GM12878 (cell line): ENCODE results near the gene DCAF5. TPM values are rescaled to one million over a fixed set of nuclear protein-coding genes. Genes with fewer than 3 reads are reported as not detected.

Experiments used
- ATAC-seq: fragments of 200-7000 bp; cut with Tn5 transposase; 3 replicates; pipeline ENCODE4 v1.9.1; 2020; ENCODE audit warnings: mild to moderate bottlenecking, moderate library complexity
- BruUV-seq: library from RNA; stranded (reverse); fragments of 400-500 nt; replicated peaks from 2 replicates; lab custom pipeline; 2021; lab: Mats Ljungman, UMichigan
- CTCF ChIA-PET: fragments of 300-600 bp; sonication (Branson Sonifier 250); formaldehyde crosslinking; extraction: SDS; loops from one replicate; lab custom pipeline; 2021; ENCODE audit warnings: inconsistent platforms; lab: Yijun Ruan, JAX
- POLR2A ChIA-PET: fragments of 350-600 bp; formaldehyde crosslinking; extraction: SDS; loops from one replicate; lab custom pipeline; 2021; ENCODE audit warnings: inconsistent platforms; lab: Charles Lee
- RAD21 ChIA-PET: fragments of 300-600 bp; sonication (Branson Sonifier 250); formaldehyde crosslinking; loops from one replicate; lab custom pipeline; 2023; ENCODE audit warnings: antibody characterized with exemption; ENCODE audit not compliant: unreplicated experiment; lab: Charles Lee
- SMC1A ChIA-PET: fragments of 300-600 bp; sonication (Branson Sonifier 250); formaldehyde crosslinking; loops from one replicate; lab custom pipeline; 2023; ENCODE audit not compliant: unreplicated experiment, uncharacterized antibody; lab: Charles Lee
- DNase-seq: peaks from one replicate; pipeline ENCODE4 v3.0.0-alpha.2; 2011; ENCODE audit warnings: low read depth, low spot score
- FAIRE-seq: peaks from 3 replicates; lab custom pipeline; 2011; peaks lifted over from hg19 to GRCh38; lab: Jason Lieb, UNC
- H2AFZ ChIP-seq: 2 replicates; pipeline ENCODE4 v1.6.0; 2011; ENCODE audit warnings: low read depth, low read length, control low read depth; ENCODE audit not compliant: control insufficient read depth
- H3K27ac ChIP-seq: 2 replicates; pipeline ENCODE4 v1.5.1; 2011; ENCODE audit warnings: control low read depth; ENCODE audit not compliant: control insufficient read depth, insufficient read depth
- H3K27me3 ChIP-seq, 2 experiments: replicated peaks in 1 of 2; 2 replicates each; pipeline versions ENCODE4 v1.6.0 to v1.6.1; 2011; ENCODE audit warnings: low read length in 1 of 2; ENCODE audit not compliant: control insufficient read depth in 2 of 2, insufficient read depth in 2 of 2
- H3K36me3 ChIP-seq, 2 experiments: 2 replicates each; pipeline ENCODE4 v1.5.1; 2011; ENCODE audit warnings: low read length in 1 of 2; ENCODE audit not compliant: control insufficient read depth in 2 of 2, insufficient read depth in 2 of 2
- H3K4me1 ChIP-seq: 2 replicates; pipeline ENCODE4 v1.6.1; 2011; ENCODE audit warnings: mild to moderate bottlenecking, low read length, moderate library complexity, mixed read lengths; ENCODE audit not compliant: control insufficient read depth, insufficient read depth
- H3K4me2 ChIP-seq: 2 replicates; pipeline ENCODE4 v1.6.0; 2011; ENCODE audit warnings: control low read depth; ENCODE audit not compliant: control insufficient read depth, insufficient read depth
- H3K4me3 ChIP-seq: fragments of 200-600 bp; sonication (generic); 2 replicates; pipeline ENCODE4 v1.5.1; 2016
- H3K79me2 ChIP-seq: 2 replicates; pipeline ENCODE4 v1.6.0; 2011; ENCODE audit warnings: low read length; ENCODE audit not compliant: control insufficient read depth, insufficient read depth
- H3K9ac ChIP-seq: 2 replicates; pipeline ENCODE4 v1.8.0; 2011; ENCODE audit warnings: low read length, control low read depth, mixed read lengths; ENCODE audit not compliant: control insufficient read depth, insufficient read depth
- H3K9me3 ChIP-seq: replicated peaks from 3 replicates; pipeline ENCODE4 v1.5.1; 2011; ENCODE audit warnings: mild to moderate bottlenecking, low read length; ENCODE audit not compliant: control insufficient read depth, insufficient read depth
- H4K20me1 ChIP-seq: 2 replicates; pipeline ENCODE4 v1.6.0; 2011; ENCODE audit not compliant: control insufficient read depth, insufficient read depth
- BMI1 ChIP-seq: fragments of 450-650 bp; IDR thresholded peaks from 2 replicates; pipeline ENCODE4 v1.6.1; 2016; ENCODE audit warnings: mild to moderate bottlenecking, moderate library complexity, borderline replicate concordance
- CBX3 ChIP-seq: fragments of 200-600 bp; sonication (generic); IDR thresholded peaks from 2 replicates; pipeline ENCODE4 v1.6.1; 2016; ENCODE audit warnings: low read depth, borderline replicate concordance
- EZH2 ChIP-seq: IDR thresholded peaks from 2 replicates; pipeline ENCODE4 v1.6.1; 2012; ENCODE audit warnings: low read depth, mild to moderate bottlenecking, control low read depth, inconsistent platforms, low read length, borderline replicate concordance; ENCODE audit not compliant: control insufficient read depth
- JUNB ChIP-seq: IDR thresholded peaks from 2 replicates; pipeline ENCODE4 v1.6.1; 2016; ENCODE audit warnings: antibody characterized with exemption, mild to moderate bottlenecking
- MEF2A ChIP-seq: IDR thresholded peaks from 2 replicates; pipeline ENCODE4 v1.6.1; 2011; ENCODE audit warnings: low read depth, mild to moderate bottlenecking, low read length, moderate library complexity; ENCODE audit not compliant: insufficient read depth
- NFIC ChIP-seq: IDR thresholded peaks from 2 replicates; pipeline ENCODE4 v1.6.1; 2012; ENCODE audit warnings: low read depth, mild to moderate bottlenecking, inconsistent platforms, low read length, moderate library complexity
- RUNX3 ChIP-seq: IDR thresholded peaks from 2 replicates; pipeline ENCODE4 v1.6.1; 2012; ENCODE audit warnings: low read length, inconsistent platforms
- WGBS: methylation state at CpG from one replicate; pipeline ENCODE4 v1.1.6; 2016; ENCODE audit warnings: low lambda C conversion rate; ENCODE audit not compliant: insufficient replicate concordance, insufficient coverage; ENCODE audit errors: missing lambda C conversion rate; 5-methylcytosine and 5-hydroxymethylcytosine counted together
- in situ Hi-C: fragments of 300-500 bp; cut with MboI; formaldehyde crosslinking; loops from 9 replicates; pipeline ENCODE4 v1.14.3; 2018; ENCODE audit warnings: mixed read lengths
- intact Hi-C: fragments of 100-400 bp; cut with micrococcal nuclease; formaldehyde crosslinking; loops from one replicate; pipeline ENCODE4 v1.14.2; 2022; ENCODE audit not compliant: unreplicated experiment
- polyA plus RNA-seq, 11 experiments: library from polyadenylated mRNA; depleted of rRNA in 4 of 11; unstranded in 6 of 11; stranded (reverse) in 5 of 11; fragments of >200 nt; fragmentation: Nextera tagmentation in 4 of 11; fragmentation: Illumina TruSeq in 1 of 11; extraction: Ambion mirVana in 4 of 11; extraction: Trizol in 1 of 11; gene quantifications; 1 replicate in 1 of 11; 2 replicates in 10 of 11; pipeline versions ENCODE4 v1.2.1 to v1.2.3, GENCODE V29; 2011 to 2016; ENCODE audit warnings: inconsistent platforms in 2 of 11, missing spikeins in 2 of 11, low read depth in 1 of 11
- total RNA-seq, 4 experiments: library from RNA; depleted of rRNA in 3 of 4; stranded (reverse); fragments of >200 nt in 3 of 4; fragmentation: Illumina TruSeq in 1 of 4; extraction: Trizol in 1 of 4; gene quantifications; 2 replicates each; pipeline versions ENCODE4 v1.2.1 to v1.2.3, GENCODE V29; 2013 to 2021
- TF ChIP-seq, protein P1 (sequence below): IDR thresholded peaks from 2 replicates; pipeline ENCODE4 v1.6.1; 2012; ENCODE audit warnings: low read depth, low read length, improper control_type of control experiment
- TF ChIP-seq, protein P2 (sequence below): fragments of 450-650 bp; IDR thresholded peaks from 2 replicates; pipeline ENCODE4 v1.6.1; 2014; ENCODE audit warnings: mild to moderate bottlenecking
- TF ChIP-seq, protein P3 (sequence below): fragments of 450-650 bp; IDR thresholded peaks from 2 replicates; pipeline ENCODE4 v1.6.1; 2017; ENCODE audit warnings: antibody characterized with exemption, mild to moderate bottlenecking, moderate library complexity
- TF ChIP-seq, protein P4 (sequence below): IDR thresholded peaks from 2 replicates; pipeline ENCODE4 v1.6.1; 2011; ENCODE audit warnings: low read depth, low read length, improper control_type of control experiment, borderline replicate concordance

The DCAF5 gene
- total and polyA plus RNA-seq, 10 of the 15 experiments (the other 5 are each of a cell fraction or from before 2014, with no cell fraction given) = 6.8 to 38.1 (median 19.1) TPM

DNA sequence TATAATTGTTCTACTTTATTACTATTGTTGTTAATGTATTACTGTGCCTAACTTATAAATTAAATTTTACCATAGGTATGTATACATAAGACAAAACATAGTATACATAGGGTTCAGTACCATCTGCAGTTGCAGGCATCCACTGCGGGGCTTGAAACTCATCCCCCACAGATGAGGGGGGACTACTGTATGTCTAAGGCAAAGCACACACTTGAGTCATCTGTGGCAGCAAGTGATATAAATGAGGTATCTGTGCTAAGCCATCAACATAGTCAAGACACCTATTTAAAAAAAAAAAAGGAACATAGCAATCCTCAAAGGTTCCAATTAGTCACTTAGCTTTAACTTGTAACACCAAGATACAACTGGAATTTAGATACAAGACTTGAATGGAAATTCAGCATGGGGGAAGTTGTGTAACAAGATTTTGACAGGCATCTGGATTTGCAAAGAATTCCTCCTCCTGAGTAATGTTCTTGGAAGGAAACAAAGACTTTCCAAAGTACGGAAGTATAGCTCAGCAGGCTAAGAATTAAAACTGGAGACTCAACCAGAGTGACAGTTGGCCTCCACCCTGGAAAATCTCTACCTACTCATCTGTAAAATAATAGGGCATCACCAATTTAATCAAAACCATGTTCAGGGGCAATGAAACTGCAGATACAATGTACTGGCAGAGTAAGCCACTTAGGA is 14.9 kb downstream of the DCAF5 start:
- ChIA-PET CTCF (interaction anchor here (0.6 to 4.6 kb wide), 6 partner anchors 8 to 223 kb away, joined by 3 to 30 read pairs (median 5); no protein-coding TSS in a partner anchor), RAD21 (interaction anchor here (0.6 to 0.9 kb wide), 3 partner anchors 8 to 578 kb away, joined by 3 to 4 read pairs (median 3); no protein-coding TSS in a partner anchor), SMC1A (interaction anchor here (0.5 to 1.6 kb wide), 4 partner anchors 9 to 333 kb away, joined by 3 to 8 read pairs (median 4); partner anchors contain the start of gene EXD2), POLR2A (interaction anchor here (1.2 kb wide), 1 partner anchor 9 kb away, joined by 3 read pairs; no protein-coding TSS in a partner anchor)
- peak overlapping the region; percentile 2; the same call in 1 of the 2 replicates for H3K4me2 ChIP-seq
- H3K9ac ChIP-seq = no peak overlapping the region
- BruUV-seq = no TSS peak
- H3K9me3 ChIP-seq = no peaks in the 10 kb centered on the region
- H3K79me2 ChIP-seq = peaks cover 38% of the 10 kb centered on the region
- FAIRE-seq (no peak), DNase-seq (no peak), ATAC-seq (peak; percentile 93)
- H3K27ac ChIP-seq = peak overlapping the region; percentile 46; the same call in 1 of the 2 replicates
- WGBS = 86% methylated on average over 2 of the region's 2 CpGs
- TF ChIP-seq EZH2 (no peak), CBX3 (no peak), BMI1 (no peak), MEF2A (no peak), JUNB (peak; percentile 53), NFIC (peak; percentile 55; the same call in 1 of the 2 replicates), RUNX3 (0 out of 2 replicates have a peak, but pooled peaks have one; percentile 9)
- TF ChIP-seq, protein P1, sequence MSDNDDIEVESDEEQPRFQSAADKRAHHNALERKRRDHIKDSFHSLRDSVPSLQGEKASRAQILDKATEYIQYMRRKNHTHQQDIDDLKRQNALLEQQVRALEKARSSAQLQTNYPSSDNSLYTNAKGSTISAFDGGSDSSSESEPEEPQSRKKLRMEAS = no peak
- TF ChIP-seq, protein P2, sequence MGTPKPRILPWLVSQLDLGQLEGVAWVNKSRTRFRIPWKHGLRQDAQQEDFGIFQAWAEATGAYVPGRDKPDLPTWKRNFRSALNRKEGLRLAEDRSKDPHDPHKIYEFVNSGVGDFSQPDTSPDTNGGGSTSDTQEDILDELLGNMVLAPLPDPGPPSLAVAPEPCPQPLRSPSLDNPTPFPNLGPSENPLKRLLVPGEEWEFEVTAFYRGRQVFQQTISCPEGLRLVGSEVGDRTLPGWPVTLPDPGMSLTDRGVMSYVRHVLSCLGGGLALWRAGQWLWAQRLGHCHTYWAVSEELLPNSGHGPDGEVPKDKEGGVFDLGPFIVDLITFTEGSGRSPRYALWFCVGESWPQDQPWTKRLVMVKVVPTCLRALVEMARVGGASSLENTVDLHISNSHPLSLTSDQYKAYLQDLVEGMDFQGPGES = no peak
- TF ChIP-seq, protein P3, sequence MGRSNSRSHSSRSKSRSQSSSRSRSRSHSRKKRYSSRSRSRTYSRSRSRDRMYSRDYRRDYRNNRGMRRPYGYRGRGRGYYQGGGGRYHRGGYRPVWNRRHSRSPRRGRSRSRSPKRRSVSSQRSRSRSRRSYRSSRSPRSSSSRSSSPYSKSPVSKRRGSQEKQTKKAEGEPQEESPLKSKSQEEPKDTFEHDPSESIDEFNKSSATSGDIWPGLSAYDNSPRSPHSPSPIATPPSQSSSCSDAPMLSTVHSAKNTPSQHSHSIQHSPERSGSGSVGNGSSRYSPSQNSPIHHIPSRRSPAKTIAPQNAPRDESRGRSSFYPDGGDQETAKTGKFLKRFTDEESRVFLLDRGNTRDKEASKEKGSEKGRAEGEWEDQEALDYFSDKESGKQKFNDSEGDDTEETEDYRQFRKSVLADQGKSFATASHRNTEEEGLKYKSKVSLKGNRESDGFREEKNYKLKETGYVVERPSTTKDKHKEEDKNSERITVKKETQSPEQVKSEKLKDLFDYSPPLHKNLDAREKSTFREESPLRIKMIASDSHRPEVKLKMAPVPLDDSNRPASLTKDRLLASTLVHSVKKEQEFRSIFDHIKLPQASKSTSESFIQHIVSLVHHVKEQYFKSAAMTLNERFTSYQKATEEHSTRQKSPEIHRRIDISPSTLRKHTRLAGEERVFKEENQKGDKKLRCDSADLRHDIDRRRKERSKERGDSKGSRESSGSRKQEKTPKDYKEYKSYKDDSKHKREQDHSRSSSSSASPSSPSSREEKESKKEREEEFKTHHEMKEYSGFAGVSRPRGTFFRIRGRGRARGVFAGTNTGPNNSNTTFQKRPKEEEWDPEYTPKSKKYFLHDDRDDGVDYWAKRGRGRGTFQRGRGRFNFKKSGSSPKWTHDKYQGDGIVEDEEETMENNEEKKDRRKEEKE = no peak
- TF ChIP-seq, protein P4, sequence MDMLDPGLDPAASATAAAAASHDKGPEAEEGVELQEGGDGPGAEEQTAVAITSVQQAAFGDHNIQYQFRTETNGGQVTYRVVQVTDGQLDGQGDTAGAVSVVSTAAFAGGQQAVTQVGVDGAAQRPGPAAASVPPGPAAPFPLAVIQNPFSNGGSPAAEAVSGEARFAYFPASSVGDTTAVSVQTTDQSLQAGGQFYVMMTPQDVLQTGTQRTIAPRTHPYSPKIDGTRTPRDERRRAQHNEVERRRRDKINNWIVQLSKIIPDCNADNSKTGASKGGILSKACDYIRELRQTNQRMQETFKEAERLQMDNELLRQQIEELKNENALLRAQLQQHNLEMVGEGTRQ = no peak
- 0 out of 2 replicates have a peak, but pooled peaks cover 3% of the 10 kb centered on the region for H4K20me1 ChIP-seq
- H3K36me3 ChIP-seq = peaks cover 0 to 15% of the 10 kb centered on the region in 2 experiments; a peak in 2 of 4 replicates
- in situ Hi-C loops (no loop called here), intact Hi-C loops (no loop called here)
- H3K4me3 ChIP-seq = peak overlapping the region; percentile 2; the same call in 1 of the 2 replicates
- H2AFZ ChIP-seq = no peak overlapping the region
- H3K27me3 ChIP-seq = no peaks in the 10 kb centered on the region
- H3K4me1 ChIP-seq = peaks cover 18% of the 10 kb centered on the region
